Endothelial cell of umbilical vein (primary cell): ENCODE results near the gene MLLT1. TPM values are rescaled to one million over a fixed set of nuclear protein-coding genes. Genes with fewer than 3 reads are reported as not detected.
A peak's percentile ranks its signal among the peaks of the same experiment; 100 is the strongest.

ENCODE experiments used
- BruUV-seq: library from RNA; stranded (reverse); fragments of 400-500 nt; replicated peaks from 2 replicates; lab custom pipeline; 2021; lab: Mats Ljungman, UMichigan
- CTCF ChIA-PET: fragments of 300-600, 350-600 bp; sonication (Branson Sonifier 250); formaldehyde crosslinking; loops from one replicate; lab custom pipeline; 2021; ENCODE audit warnings: antibody characterized with exemption, inconsistent platforms; lab: Charles Lee
- POLR2A ChIA-PET: fragments of 300-600, 350-600 bp; sonication (Branson Sonifier 250); formaldehyde crosslinking; loops from one replicate; lab custom pipeline; 2021; ENCODE audit warnings: antibody characterized with exemption, inconsistent platforms; lab: Charles Lee
- DNase-seq: peaks from one replicate; pipeline ENCODE4 v3.0.0-alpha.2; 2011; ENCODE audit warnings: low read depth, low spot score
- FAIRE-seq: peaks from 2 replicates; lab custom pipeline; 2011; peaks lifted over from hg19 to GRCh38; lab: Jason Lieb, UNC
- H2AFZ ChIP-seq: 2 replicates; pipeline ENCODE4 v1.6.0; 2012; ENCODE audit warnings: low read depth, low read length, control low read depth, inconsistent platforms
- H3K27ac ChIP-seq: 2 replicates; pipeline ENCODE4 v1.5.1; 2011; ENCODE audit warnings: low read depth, mild to moderate bottlenecking, control low read depth, low read length, moderate library complexity; ENCODE audit not compliant: insufficient read depth
- H3K27me3 ChIP-seq, 2 experiments: 2 replicates each; pipeline versions ENCODE4 v1.6.0 to v1.6.1; 2011; ENCODE audit warnings: low read length in 2 of 2, mixed read lengths in 1 of 2; ENCODE audit not compliant: control insufficient read depth in 2 of 2, insufficient read depth in 2 of 2
- H3K36me3 ChIP-seq, 2 experiments: 2 replicates in 1 of 2; 3 replicates in 1 of 2; pipeline ENCODE4 v1.5.1; 2011; ENCODE audit warnings: low read length in 2 of 2, mild to moderate bottlenecking in 1 of 2, moderate library complexity in 1 of 2; ENCODE audit not compliant: control insufficient read depth in 2 of 2, insufficient read depth in 2 of 2; ENCODE audit errors: extremely low read depth in 1 of 2
- H3K4me1 ChIP-seq: 3 replicates; pipeline ENCODE4 v1.5.1; 2011; ENCODE audit warnings: mild to moderate bottlenecking, low read length; ENCODE audit not compliant: control insufficient read depth, insufficient read depth; ENCODE audit errors: extremely low read depth
- H3K4me2 ChIP-seq: 2 replicates; pipeline ENCODE4 v1.6.1; 2011; ENCODE audit warnings: low read length, control low read depth, mixed read lengths; ENCODE audit not compliant: insufficient read depth
- H3K4me3 ChIP-seq, 3 experiments: fragments of 200-600 bp in 1 of 3; sonication (generic), shearing (Covaris generic) in 1 of 3; replicated peaks in 1 of 3; 2 replicates each; pipeline ENCODE4 v1.5.1; 2011 to 2016; ENCODE audit warnings: control low read depth in 3 of 3, low read length in 3 of 3, mild to moderate bottlenecking in 2 of 3, inconsistent platforms in 1 of 3, low read depth in 1 of 3, moderate library complexity in 1 of 3; ENCODE audit not compliant: insufficient read depth in 1 of 3
- H3K79me2 ChIP-seq: 2 replicates; pipeline ENCODE4 v1.6.0; 2012; ENCODE audit warnings: low read length, inconsistent platforms; ENCODE audit not compliant: control insufficient read depth, insufficient read depth
- H3K9ac ChIP-seq: replicated peaks from 2 replicates; pipeline ENCODE3; 2011; ENCODE audit warnings: low read length, control low read depth; ENCODE audit not compliant: insufficient read depth; ENCODE audit errors: extremely low read depth
- H3K9me1 ChIP-seq: replicated peaks from 3 replicates; pipeline ENCODE4 v1.6.0; 2011; ENCODE audit warnings: mild to moderate bottlenecking, low read length; ENCODE audit not compliant: control insufficient read depth, insufficient read depth; ENCODE audit errors: extremely low read depth
- H3K9me3 ChIP-seq: replicated peaks from 2 replicates; pipeline ENCODE4 v1.5.1; 2012; ENCODE audit warnings: low read length, inconsistent platforms; ENCODE audit not compliant: control insufficient read depth, insufficient read depth
- H4K20me1 ChIP-seq: replicated peaks from 2 replicates; pipeline ENCODE3; 2011; ENCODE audit warnings: mild to moderate bottlenecking, low read length; ENCODE audit not compliant: control insufficient read depth, insufficient read depth; ENCODE audit errors: extremely low read depth
- EZH2 ChIP-seq: IDR thresholded peaks from 2 replicates; pipeline ENCODE4 v1.6.1; 2012; ENCODE audit warnings: borderline replicate concordance, low read depth, mild to moderate bottlenecking, moderate library complexity, low read length, inconsistent platforms; ENCODE audit not compliant: severe bottlenecking
- FOS ChIP-seq: IDR thresholded peaks from 2 replicates; pipeline ENCODE4 v1.6.1; 2011; ENCODE audit warnings: mild to moderate bottlenecking, low read length, moderate library complexity, borderline replicate concordance; ENCODE audit not compliant: insufficient read depth
- GATA2 ChIP-seq: IDR thresholded peaks from 2 replicates; pipeline ENCODE4 v1.7.0; 2011; ENCODE audit warnings: low read depth, mild to moderate bottlenecking, moderate library complexity, mixed read lengths, low read length; ENCODE audit not compliant: insufficient read length, insufficient read depth
- JUN ChIP-seq: IDR thresholded peaks from 2 replicates; pipeline ENCODE4 v1.6.1; 2011; ENCODE audit warnings: borderline replicate concordance, low read depth; ENCODE audit not compliant: insufficient read length, insufficient read depth
- MYC ChIP-seq: IDR thresholded peaks from one replicate; pipeline ENCODE4 v1.6.1; 2011; ENCODE audit warnings: mild to moderate bottlenecking, low read depth, low read length
- POLR2A ChIP-seq: IDR thresholded peaks from 2 replicates; pipeline ENCODE4 v1.6.1; 2012; ENCODE audit warnings: low read depth, mild to moderate bottlenecking, control low read depth, low read length
- POLR2AphosphoS5 ChIP-seq: IDR thresholded peaks from 2 replicates; pipeline ENCODE4 v1.6.1; 2012; ENCODE audit warnings: low read depth, mild to moderate bottlenecking, control low read depth, low read length, moderate library complexity; ENCODE audit not compliant: insufficient read depth
- dilution Hi-C: fragments of 300-500 bp; cut with MboI; formaldehyde crosslinking; loops from one replicate; pipeline ENCODE4 v1.15.0; 2019; ENCODE audit warnings: low sequenced_read_pairs; ENCODE audit not compliant: extremely low pct_ligation_motif_present
- intact Hi-C: fragments of 100-400 bp; cut with micrococcal nuclease; formaldehyde crosslinking; loops from one replicate; pipeline ENCODE4 v1.10.0; 2022
- polyA plus RNA-seq, 4 experiments: library from polyadenylated mRNA; depleted of rRNA in 3 of 4; stranded (reverse) in 3 of 4; unstranded in 1 of 4; fragments of >200 nt; gene quantifications; 2 replicates each; pipeline versions ENCODE4 v1.2.1 to v1.2.3, GENCODE V29; 2011 to 2012; ENCODE audit warnings: missing spikeins in 1 of 4
- total RNA-seq: library from RNA; stranded (reverse); gene quantifications from 2 replicates; pipeline ENCODE4 v1.2.3, GENCODE V29; 2021
- TF ChIP-seq, protein P1 (sequence below): IDR thresholded peaks from 2 replicates; pipeline ENCODE4 v1.6.1; 2011; ENCODE audit not compliant: insufficient read depth, insufficient read length
- TF ChIP-seq, protein P2 (sequence below), 2 donors: IDR thresholded peaks; 1 replicate in 1 of 2; 2 replicates in 1 of 2; pipeline ENCODE4 v1.5.1; 2011; ENCODE audit warnings: low read length in 2 of 2, mild to moderate bottlenecking in 2 of 2, moderate library complexity in 2 of 2, control low read depth in 1 of 2, inconsistent platforms in 1 of 2, low read depth in 1 of 2; ENCODE audit not compliant: insufficient read depth in 1 of 2; ENCODE audit errors: extremely low read depth in 1 of 2

The MLLT1 gene
- total and polyA plus RNA-seq, 2 donors (not counting 3 experiments of a cell fraction or from before 2014, with no cell fraction given), result 43.9 to 84.8 TPM

DNA sequence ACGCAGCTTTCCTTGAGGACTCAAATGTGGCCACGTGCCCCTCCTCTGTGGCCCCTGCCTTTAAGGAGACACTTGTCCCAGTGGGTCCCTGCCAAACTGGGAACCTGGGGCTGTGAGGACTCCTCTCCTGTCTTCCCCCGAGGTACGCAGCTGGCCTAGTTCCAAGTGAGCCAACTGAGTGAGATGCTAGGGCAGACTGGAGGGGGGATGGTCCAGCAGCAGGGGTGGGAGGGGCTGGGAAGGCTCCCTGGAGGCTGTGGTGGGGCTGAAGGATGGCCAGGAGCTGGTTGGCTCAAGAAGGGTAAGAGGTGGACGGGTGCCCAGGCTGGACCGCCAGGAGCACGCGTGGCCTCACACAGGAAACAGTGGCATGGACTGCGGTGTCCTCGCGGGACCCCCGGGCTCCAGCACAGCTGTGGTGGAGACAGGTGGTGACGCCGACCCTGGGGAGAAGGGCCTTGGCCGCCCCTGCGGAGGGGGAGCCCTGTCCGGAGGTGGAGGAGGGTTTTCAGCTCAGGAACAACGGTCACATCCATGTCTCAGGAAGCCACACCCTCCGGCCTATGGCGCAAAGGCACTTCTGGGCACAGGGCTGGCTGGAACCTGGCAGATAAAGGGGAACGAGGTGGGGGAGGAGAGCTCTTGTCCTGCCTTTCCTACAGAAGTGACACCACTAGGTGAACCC, 45.8 kb downstream of the MLLT1 start:
- H3K4me1 ChIP-seq, result peaks cover 39% of the 10 kb centered on the region
- H3K27me3 ChIP-seq, result no peaks in the 10 kb centered on the region
- H3K4me3 ChIP-seq, result no peak overlapping the region
- intact Hi-C loops, result no loop called here
- no peaks in the 10 kb centered on the region for H3K9me3 ChIP-seq
- no peak overlapping the region for H3K4me2 ChIP-seq
- ChIA-PET POLR2A (interaction anchor here (0.7 kb wide), 1 partner anchor 11 kb away, joined by 4 read pairs; no protein-coding TSS in a partner anchor), CTCF (interaction anchor here (1.1 to 1.8 kb wide), 3 partner anchors 9 to 16 kb away, joined by 3 to 14 read pairs (median 4); no protein-coding TSS in a partner anchor)
- no peak overlapping the region for H2AFZ ChIP-seq
- no peaks in the 10 kb centered on the region for H4K20me1 ChIP-seq
- peaks cover 0 to 9% of the 10 kb centered on the region in 2 experiments for H3K36me3 ChIP-seq
- H3K9ac ChIP-seq, result no peak overlapping the region
- peak overlapping the region; percentile 40 for H3K27ac ChIP-seq
- H3K9me1 ChIP-seq, result no peaks in the 10 kb centered on the region
- FAIRE-seq (peak; percentile 73), DNase-seq (peak; percentile 28)
- TF ChIP-seq POLR2AphosphoS5, result no peak
- TF ChIP-seq JUN, result no peak
- TF ChIP-seq GATA2, result no peak
- TF ChIP-seq, protein P1, sequence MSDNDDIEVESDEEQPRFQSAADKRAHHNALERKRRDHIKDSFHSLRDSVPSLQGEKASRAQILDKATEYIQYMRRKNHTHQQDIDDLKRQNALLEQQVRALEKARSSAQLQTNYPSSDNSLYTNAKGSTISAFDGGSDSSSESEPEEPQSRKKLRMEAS, result peak; percentile 29
- H3K79me2 ChIP-seq, result peaks cover 67% of the 10 kb centered on the region
- dilution Hi-C loops, result no loop called here
- BruUV-seq, result no TSS peak

DNA sequence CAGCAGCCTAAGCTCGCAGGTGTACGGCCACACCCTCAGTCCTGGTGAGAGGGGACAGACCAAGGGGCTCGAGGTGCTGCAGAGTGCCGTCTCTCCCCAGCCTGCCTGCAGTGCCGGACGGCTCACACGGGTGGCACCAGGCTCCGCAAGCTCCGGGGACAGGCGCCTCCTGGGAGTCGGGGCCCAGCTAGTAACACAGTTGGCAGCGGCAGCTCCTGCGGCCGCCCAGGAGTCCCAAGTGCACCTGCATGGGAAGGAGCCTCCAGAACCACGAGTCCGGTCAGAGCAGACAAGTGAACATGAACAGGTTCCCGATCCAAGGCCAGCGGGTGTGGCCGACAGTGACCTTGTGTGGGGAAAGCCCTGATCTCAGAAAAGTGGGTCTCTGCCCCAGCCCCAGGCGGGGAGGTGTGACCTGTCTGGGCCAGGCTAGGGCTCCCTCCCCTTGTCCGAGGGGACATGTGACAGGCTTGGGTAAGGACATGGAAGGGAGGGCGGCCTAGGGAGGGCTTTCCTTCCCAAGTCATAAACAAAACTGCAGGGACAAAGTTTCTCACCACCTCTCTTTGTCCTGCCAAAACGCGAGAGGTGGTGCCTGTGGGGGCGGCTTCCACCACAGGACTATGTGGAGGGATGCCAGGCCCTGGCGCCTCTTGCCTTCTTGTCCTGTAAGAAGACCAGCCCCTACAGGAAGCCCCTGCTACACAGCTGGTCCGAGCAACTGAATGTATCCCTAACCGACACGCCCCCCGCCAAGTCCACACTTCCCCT, 46.5 kb downstream of the MLLT1 start:
- Histone ChIP-seq H3K36me3 (peaks cover 0 to 10% of the 10 kb centered on the region in 2 experiments), H3K9ac (no peak overlapping the region), H2AFZ (no peak overlapping the region), H3K9me1 (no peaks in the 10 kb centered on the region), H3K4me1 (peaks cover 33% of the 10 kb centered on the region), H3K9me3 (no peaks in the 10 kb centered on the region), H3K4me2 (no peak overlapping the region), H3K4me3 (no peak overlapping the region), H3K27ac (peak overlapping the region; percentile 40), H3K27me3 (no peaks in the 10 kb centered on the region), H3K79me2 (peaks cover 71% of the 10 kb centered on the region), H4K20me1 (no peaks in the 10 kb centered on the region)
- no TSS peak for BruUV-seq
- CTCF ChIA-PET, result interaction anchor here (1.1 to 2.8 kb wide), 3 partner anchors 10 to 15 kb away, joined by 3 to 14 read pairs (median 9); no protein-coding TSS in a partner anchor
- intact Hi-C loops (no loop called here), dilution Hi-C loops (no loop called here)
- POLR2A ChIA-PET, result interaction anchor here (0.7 kb wide), 1 partner anchor 12 kb away, joined by 4 read pairs; no protein-coding TSS in a partner anchor
- DNase-seq (peak; percentile 71), FAIRE-seq (no peak)
- no peak for TF ChIP-seq POLR2AphosphoS5
- TF ChIP-seq, protein P1, result no peak
- no peak for TF ChIP-seq MYC
- no peak for TF ChIP-seq GATA2
- no peak for TF ChIP-seq FOS
- TF ChIP-seq, protein P2, sequence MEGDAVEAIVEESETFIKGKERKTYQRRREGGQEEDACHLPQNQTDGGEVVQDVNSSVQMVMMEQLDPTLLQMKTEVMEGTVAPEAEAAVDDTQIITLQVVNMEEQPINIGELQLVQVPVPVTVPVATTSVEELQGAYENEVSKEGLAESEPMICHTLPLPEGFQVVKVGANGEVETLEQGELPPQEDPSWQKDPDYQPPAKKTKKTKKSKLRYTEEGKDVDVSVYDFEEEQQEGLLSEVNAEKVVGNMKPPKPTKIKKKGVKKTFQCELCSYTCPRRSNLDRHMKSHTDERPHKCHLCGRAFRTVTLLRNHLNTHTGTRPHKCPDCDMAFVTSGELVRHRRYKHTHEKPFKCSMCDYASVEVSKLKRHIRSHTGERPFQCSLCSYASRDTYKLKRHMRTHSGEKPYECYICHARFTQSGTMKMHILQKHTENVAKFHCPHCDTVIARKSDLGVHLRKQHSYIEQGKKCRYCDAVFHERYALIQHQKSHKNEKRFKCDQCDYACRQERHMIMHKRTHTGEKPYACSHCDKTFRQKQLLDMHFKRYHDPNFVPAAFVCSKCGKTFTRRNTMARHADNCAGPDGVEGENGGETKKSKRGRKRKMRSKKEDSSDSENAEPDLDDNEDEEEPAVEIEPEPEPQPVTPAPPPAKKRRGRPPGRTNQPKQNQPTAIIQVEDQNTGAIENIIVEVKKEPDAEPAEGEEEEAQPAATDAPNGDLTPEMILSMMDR (IDR thresholded peaks at IDR 0.05; ENCODE audit: extremely low read depth in 1 of 2, insufficient read depth in 1 of 2, low read depth in 1 of 2, low read length in 2 of 2), result no peak
- TF ChIP-seq EZH2, result no peak
- TF ChIP-seq JUN, result no peak
- TF ChIP-seq POLR2A, result no peak
